HepG2 (cell line): Measurements from ENCODE around the gene ACSL6.

ENCODE experiments used
- FOSL2 ChIP-seq: sonication (generic); formaldehyde crosslinking; IDR thresholded peaks from 2 replicates; pipeline ENCODE4 v1.4.0; 2020; ENCODE audit warnings: missing genetic modification reagents
- JARID2 ChIP-seq: sonication (generic); formaldehyde crosslinking; IDR thresholded peaks from 2 replicates; pipeline ENCODE4 v1.8.1; 2023; ENCODE audit warnings: missing genetic modification reagents, inconsistent platforms; ENCODE audit not compliant: insufficient replicate concordance
- MAX ChIP-seq: IDR thresholded peaks from 2 replicates; pipeline ENCODE4 v1.6.1; 2012; ENCODE audit warnings: inconsistent platforms
- NCOA5 ChIP-seq: sonication (generic); formaldehyde crosslinking; IDR thresholded peaks from 2 replicates; pipeline ENCODE4 v1.4.0; 2020; ENCODE audit warnings: missing genetic modification reagents
- NR1H2 ChIP-seq: sonication (generic); formaldehyde crosslinking; IDR thresholded peaks from 2 replicates; pipeline ENCODE4 v1.8.1; 2022; ENCODE audit warnings: low read depth, missing genetic modification reagents, borderline replicate concordance
- POLR2A ChIP-seq, 2 experiments: IDR thresholded peaks; 2 replicates each; pipeline ENCODE4 v1.6.1; 2011; ENCODE audit warnings: low read depth in 2 of 2, low read length in 2 of 2, mild to moderate bottlenecking in 1 of 2, moderate library complexity in 1 of 2; ENCODE audit not compliant: insufficient read depth in 1 of 2
- ZNF703 ChIP-seq: sonication (generic); formaldehyde crosslinking; IDR thresholded peaks from 2 replicates; pipeline ENCODE4 v1.5.1; 2020; ENCODE audit warnings: missing genetic modification reagents, mild to moderate bottlenecking, moderate library complexity, borderline replicate concordance
- TF ChIP-seq, protein P1 (sequence below): sonication (generic); formaldehyde crosslinking; IDR thresholded peaks from 2 replicates; pipeline ENCODE4 v1.5.0; 2020; ENCODE audit warnings: mild to moderate bottlenecking, missing genetic modification reagents, moderate library complexity

- TF ChIP-seq, protein P1, sequence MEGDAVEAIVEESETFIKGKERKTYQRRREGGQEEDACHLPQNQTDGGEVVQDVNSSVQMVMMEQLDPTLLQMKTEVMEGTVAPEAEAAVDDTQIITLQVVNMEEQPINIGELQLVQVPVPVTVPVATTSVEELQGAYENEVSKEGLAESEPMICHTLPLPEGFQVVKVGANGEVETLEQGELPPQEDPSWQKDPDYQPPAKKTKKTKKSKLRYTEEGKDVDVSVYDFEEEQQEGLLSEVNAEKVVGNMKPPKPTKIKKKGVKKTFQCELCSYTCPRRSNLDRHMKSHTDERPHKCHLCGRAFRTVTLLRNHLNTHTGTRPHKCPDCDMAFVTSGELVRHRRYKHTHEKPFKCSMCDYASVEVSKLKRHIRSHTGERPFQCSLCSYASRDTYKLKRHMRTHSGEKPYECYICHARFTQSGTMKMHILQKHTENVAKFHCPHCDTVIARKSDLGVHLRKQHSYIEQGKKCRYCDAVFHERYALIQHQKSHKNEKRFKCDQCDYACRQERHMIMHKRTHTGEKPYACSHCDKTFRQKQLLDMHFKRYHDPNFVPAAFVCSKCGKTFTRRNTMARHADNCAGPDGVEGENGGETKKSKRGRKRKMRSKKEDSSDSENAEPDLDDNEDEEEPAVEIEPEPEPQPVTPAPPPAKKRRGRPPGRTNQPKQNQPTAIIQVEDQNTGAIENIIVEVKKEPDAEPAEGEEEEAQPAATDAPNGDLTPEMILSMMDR (CRISPR knock-in tag): no peak
- TF ChIP-seq NCOA5 (no peak), MAX (no peak), NR1H2 (CRISPR knock-in tag) (no peak), ZNF703 (CRISPR knock-in tag) (no peak), JARID2 (no peak), FOSL2 (CRISPR knock-in tag) (no peak), POLR2A (IDR thresholded peaks at IDR 0.05; ENCODE audit: insufficient read depth in 1 of 2, low read depth in 2 of 2, low read length in 2 of 2) (no peak)
These were observed 43.4 kb upstream of the ACSL6 start for GRCh38 chr5:132054697-132055440.
